ENCODE results near the gene LUC7L2.
"Not testable (repeated sequence)": the region's sequence is repeated elsewhere in the genome, so short reads cannot be mapped to it uniquely, and the experiment has no call there.

The LUC7L2 gene

DNA sequence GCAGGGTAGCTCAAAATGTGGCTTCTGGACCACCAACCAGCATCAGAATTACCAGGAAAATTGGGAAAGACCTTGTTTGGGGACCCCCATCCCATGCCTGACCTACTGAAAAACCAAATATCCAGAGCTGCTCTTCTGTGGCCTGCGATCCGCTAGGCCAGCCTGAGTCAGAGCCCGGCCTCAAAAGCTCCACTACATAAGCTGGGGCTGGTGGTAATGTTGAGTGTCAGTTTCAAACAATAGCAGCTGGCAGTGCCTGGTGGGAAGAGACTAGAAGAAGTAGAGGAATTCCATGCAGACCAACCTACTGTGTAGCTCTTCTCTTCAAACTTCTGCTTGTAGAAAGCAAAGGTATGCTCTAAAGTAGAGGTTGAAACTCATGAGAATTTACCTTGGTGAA lies 71.8 kb downstream of the LUC7L2 start:
- intact Hi-C loops (cut with DNase I) = no loop called here
- DNase-seq = peak in 2 of 10 donors; percentile 39 to 83

DNA sequence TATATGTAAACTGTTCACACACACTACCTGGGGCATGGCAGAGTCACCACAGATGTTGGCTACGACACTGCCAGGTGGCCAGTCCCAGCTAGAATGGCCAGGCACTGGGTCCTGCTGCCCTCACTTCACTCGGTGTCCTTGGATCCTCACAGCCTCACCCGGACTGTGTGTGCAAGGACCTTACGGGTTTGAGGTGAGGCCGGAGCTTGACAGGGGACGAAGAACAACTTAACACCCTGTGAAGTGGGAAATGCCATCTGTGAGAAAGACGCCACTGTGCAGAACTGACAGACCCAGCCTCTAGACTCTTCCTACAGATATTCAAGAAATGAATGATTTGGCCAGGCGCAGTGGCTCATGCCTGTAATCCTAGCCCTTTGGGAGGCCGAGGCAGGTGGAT lies 77.1 kb downstream of the LUC7L2 start:
- peak in 1 of 10 donors; percentile 10 for DNase-seq
- intact Hi-C loops (cut with DNase I) = no loop called here

DNA sequence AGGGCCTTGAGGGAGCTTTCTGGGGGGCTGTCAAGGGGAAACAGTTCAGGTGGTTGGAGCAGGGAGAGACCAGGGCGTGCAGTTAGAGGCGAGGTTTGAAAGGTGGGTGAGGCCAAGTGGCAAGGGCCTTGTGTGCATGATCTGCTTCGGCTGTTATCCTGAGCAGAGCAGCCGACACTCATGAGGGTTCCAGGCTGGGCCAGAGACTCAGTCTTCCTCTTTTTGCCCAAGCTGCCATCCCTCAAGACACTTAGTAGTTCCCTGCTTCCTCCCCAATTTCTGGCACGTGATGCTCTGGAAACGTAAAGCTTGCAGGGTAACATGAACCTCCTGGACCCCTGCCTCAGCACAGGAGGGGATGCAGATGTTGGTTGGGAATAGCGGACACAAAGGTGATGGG lies 79.7 kb downstream of the LUC7L2 start:
- DNase-seq = peak in 1 of 10 donors; percentile 14
- intact Hi-C loops (cut with DNase I) = no loop called here

- intact Hi-C loops (cut with DNase I) = loop anchor here (10.0 kb wide), 1 partner anchor 143 kb away; no protein-coding TSS in a partner anchor
- DNase-seq = peak in 2 of 10 donors; percentile 29 to 40
These were observed 82.3 kb downstream of the LUC7L2 start for GRCh38 chr7:139441961-139442360.

DNA sequence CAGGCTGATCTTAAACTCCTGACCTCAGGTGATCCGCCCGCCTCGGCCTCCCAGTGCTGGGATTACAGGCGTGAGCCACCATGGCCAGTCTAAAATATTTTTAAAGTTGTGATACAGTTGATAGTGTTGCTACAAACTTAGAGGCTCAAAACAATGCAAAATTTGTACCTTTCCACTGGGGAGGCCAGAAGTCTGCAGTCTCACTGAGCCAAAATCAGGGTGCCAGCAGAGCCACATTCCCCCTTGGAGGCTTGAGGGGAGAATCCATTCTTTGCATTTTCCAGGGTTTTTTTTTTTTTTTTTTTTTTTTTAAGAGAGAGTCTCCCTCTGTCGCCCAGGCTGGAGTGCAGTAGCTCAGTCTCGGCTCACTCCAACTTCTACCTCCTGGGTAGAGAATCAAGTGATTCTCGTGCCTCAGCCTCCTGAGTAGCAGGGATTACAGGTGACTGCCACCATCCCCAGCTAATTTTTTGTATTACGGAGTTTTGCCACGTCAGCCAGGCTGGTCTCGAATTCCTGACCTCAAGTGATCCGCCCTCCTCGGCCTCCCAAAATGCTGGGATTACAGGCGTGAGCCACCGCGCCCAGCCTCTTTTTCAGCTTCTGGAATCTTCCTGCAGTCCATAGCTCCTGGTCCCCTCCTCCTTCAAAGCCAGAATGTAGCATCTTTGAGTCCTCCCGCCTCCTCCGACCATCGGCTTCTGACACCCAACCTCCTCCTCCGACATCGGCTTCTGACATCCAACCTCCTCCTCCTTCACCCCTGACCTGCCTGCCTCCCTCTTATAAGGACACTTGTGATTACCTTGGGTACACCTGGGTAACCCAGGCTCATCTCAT lies 86.6 kb downstream of the LUC7L2 start:
- intact Hi-C loops (cut with DNase I) = loop anchor here (10.0 kb wide), 1 partner anchor 139 kb away; no protein-coding TSS in a partner anchor
- peak in 2 of 10 donors; percentile 17 to 22 for DNase-seq

DNA sequence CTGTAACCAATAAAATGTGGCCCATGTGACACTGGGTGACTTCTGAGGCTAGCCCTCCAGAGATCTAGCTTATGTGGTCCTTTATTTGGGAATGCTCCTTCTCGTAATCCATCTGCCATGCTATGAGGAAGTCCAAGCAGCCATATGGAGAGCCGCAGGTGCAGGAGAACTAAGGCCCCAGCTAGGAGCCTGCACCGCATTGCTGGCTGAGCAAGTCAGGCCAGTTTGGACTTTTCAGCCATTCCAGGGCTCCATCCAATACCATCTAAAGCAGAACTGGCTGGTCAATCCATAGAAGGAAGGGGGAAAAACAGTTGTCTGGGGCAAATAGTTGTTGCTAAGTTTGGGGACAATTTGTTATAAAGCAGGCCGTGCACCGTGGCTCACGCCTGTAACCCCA lies 91.2 kb downstream of the LUC7L2 start:
- intact Hi-C loops (cut with DNase I) = no loop called here
- peak in 2 of 10 donors; percentile 8 to 24 for DNase-seq

- intact Hi-C loops (cut with DNase I) = no loop called here
- peak in 1 of 10 donors; percentile 44 for DNase-seq
These were observed 91.9 kb downstream of the LUC7L2 start for GRCh38 chr7:139451638-139452037.

DNA sequence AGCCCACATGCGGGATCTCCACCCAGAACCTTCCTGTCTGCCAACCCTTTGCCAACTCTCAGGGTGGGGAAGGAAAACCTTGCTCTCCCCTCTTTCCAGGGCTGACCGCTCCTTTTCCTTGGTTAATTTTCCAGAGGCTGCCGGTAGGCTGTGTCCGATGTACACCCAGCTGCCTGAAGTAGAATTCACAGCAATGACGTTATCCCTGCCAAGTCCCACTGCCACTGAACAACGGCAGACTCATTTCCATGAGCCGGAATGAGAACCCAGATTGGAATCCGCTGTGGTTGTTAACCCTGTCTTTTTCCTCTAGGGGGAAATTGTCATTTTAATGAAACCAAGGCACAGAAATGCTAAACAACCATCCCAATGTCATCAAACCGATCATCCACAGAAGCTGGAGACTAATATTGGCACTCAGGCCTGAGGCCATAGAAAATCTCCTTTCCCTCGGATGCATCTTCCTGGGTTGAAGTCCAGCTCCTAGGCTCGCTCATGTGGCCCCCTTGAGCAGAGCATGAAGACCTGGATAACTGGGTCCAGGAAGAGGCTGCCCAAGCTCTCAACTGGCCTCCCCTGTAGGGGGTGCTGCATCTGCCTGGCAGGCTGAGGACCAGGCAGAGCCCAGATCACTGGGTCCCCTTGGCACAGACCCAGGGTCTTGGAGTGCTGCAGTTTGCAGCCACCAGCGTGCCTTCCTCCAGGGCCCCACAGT lies 93.4 kb downstream of the LUC7L2 start:
- DNase-seq = peak in 1 of 10 donors; percentile 72
- intact Hi-C loops (cut with DNase I) = no loop called here

DNA sequence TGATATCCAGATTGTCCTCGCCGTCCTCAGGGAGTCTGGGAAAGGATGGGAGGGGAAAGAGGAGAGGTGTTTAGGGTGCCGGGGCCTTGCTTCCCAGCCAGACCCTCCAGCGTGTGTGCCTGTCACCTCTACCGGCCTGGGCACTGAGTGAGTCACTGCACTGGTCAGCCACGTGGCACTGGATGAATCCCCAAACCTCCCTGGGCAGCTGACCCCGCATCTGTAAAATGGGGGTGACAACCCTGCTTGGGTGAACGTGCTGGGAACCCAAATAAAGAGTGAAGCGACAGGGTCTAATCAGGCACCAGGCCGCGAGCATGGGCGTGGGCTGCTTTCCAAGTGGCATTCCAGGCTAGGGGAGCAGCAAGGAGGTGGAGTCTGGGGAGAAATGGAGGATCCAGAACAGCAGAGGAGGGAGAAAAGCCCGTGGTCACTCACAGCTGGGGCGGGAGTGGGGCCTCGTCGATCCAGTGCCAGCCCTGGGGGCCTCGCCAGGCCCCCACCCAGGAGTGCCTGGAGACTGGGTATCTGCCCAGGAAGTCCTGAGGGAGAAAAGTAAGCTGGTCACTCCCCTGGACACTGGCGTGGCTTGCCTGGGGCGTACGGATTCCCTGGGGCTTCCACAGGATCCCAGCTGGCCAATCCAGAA lies 94.1 kb downstream of the LUC7L2 start:
- intact Hi-C loops (cut with DNase I) = no loop called here
- peak in 1 of 10 donors; percentile 65 for DNase-seq

DNA sequence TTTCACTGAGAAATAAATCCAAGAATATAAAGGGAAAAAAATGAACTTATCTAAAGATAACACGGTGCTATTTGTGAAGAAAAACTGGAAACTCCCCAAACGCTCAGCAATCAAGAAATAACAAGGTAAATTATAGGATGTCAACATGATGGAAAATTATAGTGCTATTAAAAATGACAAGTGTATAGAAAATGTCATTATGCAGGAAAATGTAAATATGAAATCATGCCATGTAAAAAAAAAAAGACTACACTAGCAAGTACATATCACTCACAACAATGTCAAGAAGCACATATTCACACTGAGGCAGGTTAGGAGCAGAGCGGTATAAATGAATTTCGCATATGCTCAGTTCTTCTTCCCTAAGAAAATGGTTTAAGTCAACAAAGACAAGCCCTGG lies 96.1 kb downstream of the LUC7L2 start:
- no peak for DNase-seq
- intact Hi-C loops (cut with DNase I) = no loop called here

DNA sequence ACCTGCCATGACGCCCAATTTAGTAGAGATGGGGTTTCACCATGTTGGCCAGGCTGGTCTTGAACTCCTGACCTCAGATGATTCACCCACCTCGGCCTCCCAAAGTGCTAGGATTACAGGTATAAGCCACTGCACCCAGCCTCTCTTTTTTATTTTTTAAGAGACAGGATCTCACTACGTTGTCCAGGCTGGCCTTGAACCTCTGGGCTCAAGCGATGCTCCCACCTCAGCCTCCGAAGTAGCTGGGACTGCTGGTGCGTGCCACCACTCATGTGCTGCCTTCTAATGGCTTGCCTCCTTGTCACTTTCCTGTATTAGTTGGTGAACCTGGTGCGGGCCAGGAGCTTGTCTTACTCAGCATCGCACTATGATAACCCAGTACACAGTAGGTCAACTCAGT lies 96.8 kb downstream of the LUC7L2 start:
- DNase-seq = peak in 1 of 10 donors; percentile 33
- intact Hi-C loops (cut with DNase I) = no loop called here

GRCh38 chr7:139457153-139457946 lies 97.7 kb downstream of the LUC7L2 start:
- intact Hi-C loops (cut with DNase I) = no loop called here
- peak in 1 of 10 donors; percentile 70 for DNase-seq

DNA sequence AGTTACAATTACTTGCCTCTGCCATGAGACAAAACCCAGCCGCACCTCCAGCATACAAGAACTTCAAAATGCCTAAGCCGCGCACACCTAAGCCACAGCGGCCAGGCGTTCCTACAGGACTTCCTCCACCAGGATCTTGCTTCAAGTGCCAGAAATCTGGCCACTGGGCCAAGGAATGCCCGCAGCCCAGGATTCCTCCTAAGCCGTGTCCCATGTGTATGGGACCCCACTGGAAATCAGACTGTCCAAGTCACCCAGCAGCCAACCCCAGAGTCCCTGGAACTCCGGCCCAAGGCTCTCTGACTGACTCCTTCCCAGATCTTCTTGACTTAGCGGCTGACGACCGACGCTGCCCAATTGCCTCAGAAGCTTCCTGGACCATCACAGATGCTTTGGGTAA lies 103.7 kb downstream of the LUC7L2 start:
- DNase-seq = peak in 1 of 10 donors; percentile 62
- intact Hi-C loops (cut with DNase I) = not testable (repeated sequence)

GRCh38 chr7:139464511-139464910 lies 104.8 kb downstream of the LUC7L2 start:
- DNase-seq = peak in 1 of 10 donors; percentile 7
- intact Hi-C loops (cut with DNase I) = not testable (repeated sequence)

- intact Hi-C loops (cut with DNase I) = not testable (repeated sequence)
These were observed 105.4 kb downstream of the LUC7L2 start for GRCh38 chr7:139465072-139465471.

DNA sequence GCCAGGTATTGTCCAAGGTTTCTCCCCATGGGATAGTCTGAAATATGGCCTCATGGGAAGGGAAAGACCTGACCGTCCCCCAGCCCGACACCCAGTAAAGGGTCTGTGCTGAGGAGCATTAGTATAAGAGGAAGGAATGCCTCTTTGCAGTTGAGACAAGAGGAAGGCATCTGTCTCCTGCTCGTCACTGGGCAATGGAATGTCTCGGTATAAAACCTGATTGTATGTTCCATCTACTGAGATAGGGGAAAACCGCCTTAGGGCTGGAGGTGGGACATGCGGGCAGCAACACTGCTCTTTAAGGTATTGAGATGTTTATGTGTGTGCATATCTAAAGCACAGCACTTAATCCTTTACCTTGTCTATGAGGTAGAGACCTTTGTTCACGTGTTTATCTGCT lies 108.0 kb downstream of the LUC7L2 start:
- DNase-seq; intact Hi-C loops (cut with DNase I): not testable (repeated sequence)

More at GRCh38 chr7:139465072-139465471, 105.4 kb downstream of the LUC7L2 start:
- DNase-seq = peak in 1 of 10 donors; percentile 29

DNA sequence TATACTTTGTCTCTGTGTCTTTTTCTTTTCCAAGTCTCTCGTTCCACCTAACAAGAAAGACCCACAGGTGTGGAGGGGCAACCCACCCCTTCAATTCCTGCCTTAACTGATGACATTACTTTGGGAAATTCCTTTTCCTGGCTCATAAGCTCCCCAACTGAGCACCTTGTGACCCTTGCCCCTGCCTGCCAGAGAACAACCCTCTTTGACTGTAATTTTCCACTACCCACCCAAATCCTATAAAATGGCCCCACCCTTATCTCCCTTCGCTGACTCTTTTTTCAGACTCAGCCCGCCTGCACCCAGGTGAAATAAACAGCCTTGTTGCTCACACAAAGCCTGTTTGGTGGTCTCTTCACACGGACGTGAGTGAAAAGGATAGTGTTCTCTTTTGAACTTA lies 108.6 kb downstream of the LUC7L2 start:
- DNase-seq; intact Hi-C loops (cut with DNase I): not testable (repeated sequence)

GRCh38 chr7:139471740-139472353 lies 112.2 kb downstream of the LUC7L2 start:
- no peak for DNase-seq
- intact Hi-C loops (cut with DNase I) = no loop called here

Measured in posterior cingulate gyrus (tissue), 11 donors.